ENCODE measurements around the gene MAP2.
"Not testable (repeated sequence)": the region's sequence is repeated elsewhere in the genome, so short reads cannot be mapped to it uniquely, and the experiment has no call there.

Gene MAP2

GRCh38 chr2:209476367-209477208 is 52.7 kb downstream of the MAP2 start:
- peak; percentile 51 for DNase-seq

- not testable (repeated sequence) for DNase-seq
Measured at GRCh38 chr2:209492296-209492695, 68.4 kb downstream of the MAP2 start.

- not testable (repeated sequence) for DNase-seq
Measured at GRCh38 chr2:209495068-209495620, 71.3 kb downstream of the MAP2 start.

- DNase-seq, result no peak
Measured at GRCh38 chr2:209495855-209496585, 72.2 kb downstream of the MAP2 start.

GRCh38 chr2:209496586-209496982 is 72.7 kb downstream of the MAP2 start:
- DNase-seq, result no peak

GRCh38 chr2:209498614-209499013 is 74.8 kb downstream of the MAP2 start:
- no peak for DNase-seq

GRCh38 chr2:209499069-209499468 is 75.2 kb downstream of the MAP2 start:
- no peak for DNase-seq

- DNase-seq, result no peak
Measured at GRCh38 chr2:209501579-209501978, 77.7 kb downstream of the MAP2 start.

- no peak for DNase-seq
Measured at GRCh38 chr2:209505410-209505809, 81.6 kb downstream of the MAP2 start.

- no peak for DNase-seq
Measured at GRCh38 chr2:209508255-209508654, 84.4 kb downstream of the MAP2 start.

- DNase-seq, result no peak
Measured at GRCh38 chr2:209511637-209512036, 87.8 kb downstream of the MAP2 start.

- DNase-seq, result no peak
Measured at GRCh38 chr2:209512971-209513370, 89.1 kb downstream of the MAP2 start.

- no peak for DNase-seq
Measured at GRCh38 chr2:209517436-209517835, 93.6 kb downstream of the MAP2 start.

- no peak for DNase-seq
Measured at GRCh38 chr2:209519271-209519670, 95.4 kb downstream of the MAP2 start.

- no peak for DNase-seq
Measured at GRCh38 chr2:209519906-209520305, 96.1 kb downstream of the MAP2 start.

- no peak for DNase-seq
Measured at GRCh38 chr2:209523041-209523740, 99.3 kb downstream of the MAP2 start.

- DNase-seq, result no peak
Measured at GRCh38 chr2:209523867-209524266, 100.0 kb downstream of the MAP2 start.

GRCh38 chr2:209525331-209525730 is 101.5 kb downstream of the MAP2 start:
- DNase-seq, result no peak

GRCh38 chr2:209525834-209526281 is 102.0 kb downstream of the MAP2 start:
- DNase-seq, result no peak

- DNase-seq, result no peak
Measured at GRCh38 chr2:209526561-209526960, 102.7 kb downstream of the MAP2 start.

GRCh38 chr2:209529579-209529978 is 105.7 kb downstream of the MAP2 start:
- DNase-seq, result no peak

GRCh38 chr2:209532321-209532720 is 108.5 kb downstream of the MAP2 start:
- no peak for DNase-seq

GRCh38 chr2:209533391-209533790 is 109.5 kb downstream of the MAP2 start:
- DNase-seq, result no peak

Data from right forelimb (tissue), 1 donor.